Measurements from ENCODE around the gene CPT2.

Gene CPT2

DNA sequence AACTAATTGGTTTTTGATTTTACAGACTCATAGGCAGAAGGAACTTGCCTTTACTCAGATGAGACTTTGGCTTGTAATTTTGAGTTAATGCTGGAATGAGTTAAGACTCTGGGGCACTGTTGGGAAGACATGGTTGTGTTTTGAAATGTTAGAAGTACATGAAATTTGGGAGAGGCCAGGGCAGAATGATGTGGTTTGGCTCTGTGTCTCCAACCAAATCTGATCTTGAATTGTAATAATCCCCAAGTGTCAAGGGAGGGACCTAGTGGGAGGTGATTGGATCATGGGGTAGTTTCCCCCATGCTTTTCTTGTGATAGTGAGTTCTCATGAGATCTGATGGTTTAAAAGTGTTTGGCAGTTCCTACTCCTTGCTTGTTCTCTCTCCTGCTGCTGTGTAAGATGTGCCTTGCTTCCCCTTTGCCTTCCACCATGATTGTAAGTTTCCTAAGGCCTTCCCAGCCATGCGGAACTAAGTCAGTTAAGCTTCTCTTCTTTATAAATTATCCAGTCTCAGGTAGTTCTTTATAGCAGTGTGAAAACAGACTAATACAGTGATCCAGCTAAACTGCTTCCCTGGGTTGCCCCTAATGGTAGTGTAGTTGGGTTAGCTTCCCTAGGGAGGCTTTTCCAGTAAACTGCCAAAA lies 10.2 kb downstream of the CPT2 start:
- ChIA-PET CTCF (no interaction called here), POLR2A (no interaction called here)
- TF ChIP-seq ELF4 (IDR thresholded peaks at IDR 0.05): no peak
- TF ChIP-seq SUZ12 (IDR thresholded peaks at IDR 0.05): no peak
- TF ChIP-seq FOXK2 (IDR thresholded peaks at IDR 0.05): no peak
- TF ChIP-seq ZNF384 (IDR thresholded peaks at IDR 0.05): no peak
- TF ChIP-seq FOXM1 (IDR thresholded peaks at IDR 0.05; ENCODE audit: borderline replicate concordance): no peak
- no peak for DNase-seq (ENCODE audit: extremely low spot score)

- no peak for TF ChIP-seq LEF1 (IDR thresholded peaks at IDR 0.05; ENCODE audit: borderline replicate concordance)
- no peak for TF ChIP-seq ZNF384 (IDR thresholded peaks at IDR 0.05)
- TF ChIP-seq BHLHE40 (IDR thresholded peaks at IDR 0.05; ENCODE audit: borderline replicate concordance): no peak
- no peak for TF ChIP-seq ARNT (IDR thresholded peaks at IDR 0.05)
- TF ChIP-seq TARDBP (IDR thresholded peaks at IDR 0.05): no peak
- no peak for TF ChIP-seq FOXK2 (IDR thresholded peaks at IDR 0.05)
- TF ChIP-seq ELF4 (IDR thresholded peaks at IDR 0.05): no peak
- TF ChIP-seq HDGF (IDR thresholded peaks at IDR 0.05; ENCODE audit: borderline replicate concordance): no peak
- no peak for TF ChIP-seq PKNOX1 (IDR thresholded peaks at IDR 0.05)
- no peak for TF ChIP-seq CTBP1 (IDR thresholded peaks at IDR 0.05; ENCODE audit: borderline replicate concordance)
- TF ChIP-seq SP1 (IDR thresholded peaks at IDR 0.05): no peak
- no peak for TF ChIP-seq NFRKB (IDR thresholded peaks at IDR 0.05)
- CTCF ChIA-PET: no interaction called here
- no peak for DNase-seq (ENCODE audit: extremely low spot score)
- POLR2A ChIA-PET: no interaction called here
These were observed 11.1 kb downstream of the CPT2 start for GRCh38 chr1:53207726-53208125.

- DNase-seq (ENCODE audit: extremely low spot score): no peak
- ChIA-PET POLR2A (no interaction called here), CTCF (no interaction called here)
- TF ChIP-seq ELF4 (IDR thresholded peaks at IDR 0.05) (no peak), CTBP1 (IDR thresholded peaks at IDR 0.05; ENCODE audit: borderline replicate concordance) (no peak), TARDBP (IDR thresholded peaks at IDR 0.05) (no peak), FOXM1 (IDR thresholded peaks at IDR 0.05; ENCODE audit: borderline replicate concordance) (no peak), L3MBTL2 (conservative IDR thresholded peaks at IDR 0.05) (no peak), ARNT (IDR thresholded peaks at IDR 0.05) (no peak), SP1 (IDR thresholded peaks at IDR 0.05) (no peak), SUZ12 (IDR thresholded peaks at IDR 0.05) (no peak), FOXK2 (IDR thresholded peaks at IDR 0.05) (no peak), NFRKB (IDR thresholded peaks at IDR 0.05) (no peak), LEF1 (IDR thresholded peaks at IDR 0.05; ENCODE audit: borderline replicate concordance) (no peak), ZNF384 (IDR thresholded peaks at IDR 0.05) (no peak), HDGF (IDR thresholded peaks at IDR 0.05; ENCODE audit: borderline replicate concordance) (no peak), FOXA1 (IDR thresholded peaks at IDR 0.05) (no peak), BHLHE40 (IDR thresholded peaks at IDR 0.05; ENCODE audit: borderline replicate concordance) (no peak), PKNOX1 (IDR thresholded peaks at IDR 0.05) (no peak)
These were observed 13.7 kb downstream of the CPT2 start for GRCh38 chr1:53210352-53210751.

- ChIA-PET CTCF (no interaction called here), POLR2A (no interaction called here)
- no peak for TF ChIP-seq CTBP1 (IDR thresholded peaks at IDR 0.05; ENCODE audit: borderline replicate concordance)
- DNase-seq (ENCODE audit: extremely low spot score): no peak
These were observed 14.3 kb downstream of the CPT2 start for GRCh38 chr1:53210954-53211353.

DNA sequence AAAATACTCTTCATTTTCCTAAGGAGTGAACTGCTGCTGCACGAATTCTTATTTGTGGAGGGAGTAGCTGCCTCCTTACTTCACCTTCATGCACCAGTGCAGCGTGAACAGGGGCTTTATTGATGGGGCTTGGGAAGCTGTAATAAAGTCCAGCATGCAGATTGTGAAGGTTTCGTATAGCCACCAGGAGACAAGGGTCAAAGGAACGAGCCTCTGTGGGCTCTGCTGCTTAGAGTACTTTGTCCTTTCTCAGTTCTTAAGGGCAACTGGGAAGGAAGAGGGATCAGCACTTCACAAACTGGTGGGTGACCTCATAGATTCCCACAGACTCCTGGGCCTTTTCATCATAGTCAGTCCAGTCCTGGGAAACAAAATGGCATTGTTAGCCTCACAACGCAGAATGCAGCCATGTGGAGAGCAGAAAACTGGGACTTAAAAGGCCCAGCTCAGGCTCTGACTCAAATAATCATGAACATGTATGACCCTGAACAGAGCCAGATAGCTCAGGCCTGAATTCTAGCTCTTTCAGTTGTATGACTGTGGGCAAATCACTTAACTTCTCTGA lies 17.8 kb downstream of the CPT2 start:
- CTCF ChIA-PET: interaction anchor here (0.6 kb wide), 1 partner anchor 11 kb away, joined by 4 read pairs; no protein-coding TSS in a partner anchor
- POLR2A ChIA-PET: interaction anchor here (1.0 to 1.8 kb wide), 2 partner anchors 11 to 13 kb away, joined by 3 to 5 read pairs; no protein-coding TSS in a partner anchor
- DNase-seq (ENCODE audit: extremely low spot score): no peak
- no peak for TF ChIP-seq SP1 (IDR thresholded peaks at IDR 0.05)
- TF ChIP-seq FOXA1 (IDR thresholded peaks at IDR 0.05): no peak
- no peak for TF ChIP-seq FOXM1 (IDR thresholded peaks at IDR 0.05; ENCODE audit: borderline replicate concordance)
- TF ChIP-seq ZNF384 (IDR thresholded peaks at IDR 0.05): no peak
- TF ChIP-seq CTBP1 (IDR thresholded peaks at IDR 0.05; ENCODE audit: borderline replicate concordance): no peak
- TF ChIP-seq LEF1 (IDR thresholded peaks at IDR 0.05; ENCODE audit: borderline replicate concordance): no peak

DNA sequence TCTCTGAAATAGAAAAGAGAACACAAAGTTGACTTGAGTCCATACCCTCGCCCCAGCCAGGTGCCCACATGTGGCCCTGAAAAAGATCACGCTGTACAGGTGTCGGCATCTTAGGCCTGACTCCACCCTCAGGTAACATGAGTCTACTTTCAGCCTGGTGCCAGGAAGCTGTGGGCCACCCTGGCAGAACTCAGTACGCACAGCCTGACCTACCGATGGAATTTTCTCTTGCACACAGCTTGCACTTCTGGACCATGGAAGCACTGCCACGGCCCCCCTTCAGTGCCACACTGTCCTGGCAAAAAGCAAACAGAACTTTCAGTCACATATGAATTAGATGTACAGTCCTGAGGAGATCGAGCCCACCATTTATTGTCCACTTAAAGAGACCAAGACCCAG lies 21.6 kb downstream of the CPT2 start:
- DNase-seq (ENCODE audit: extremely low spot score): no peak
- TF ChIP-seq ARNT (IDR thresholded peaks at IDR 0.05): no peak
- TF ChIP-seq TARDBP (IDR thresholded peaks at IDR 0.05): no peak
- no peak for TF ChIP-seq SUZ12 (IDR thresholded peaks at IDR 0.05)
- no peak for TF ChIP-seq SP1 (IDR thresholded peaks at IDR 0.05)
- no peak for TF ChIP-seq FOXK2 (IDR thresholded peaks at IDR 0.05)
- TF ChIP-seq PKNOX1 (IDR thresholded peaks at IDR 0.05): no peak
- ChIA-PET POLR2A (interaction anchor here (1.5 kb wide), 1 partner anchor 16 kb away, joined by 4 read pairs; no protein-coding TSS in a partner anchor), CTCF (no interaction called here)

DNA sequence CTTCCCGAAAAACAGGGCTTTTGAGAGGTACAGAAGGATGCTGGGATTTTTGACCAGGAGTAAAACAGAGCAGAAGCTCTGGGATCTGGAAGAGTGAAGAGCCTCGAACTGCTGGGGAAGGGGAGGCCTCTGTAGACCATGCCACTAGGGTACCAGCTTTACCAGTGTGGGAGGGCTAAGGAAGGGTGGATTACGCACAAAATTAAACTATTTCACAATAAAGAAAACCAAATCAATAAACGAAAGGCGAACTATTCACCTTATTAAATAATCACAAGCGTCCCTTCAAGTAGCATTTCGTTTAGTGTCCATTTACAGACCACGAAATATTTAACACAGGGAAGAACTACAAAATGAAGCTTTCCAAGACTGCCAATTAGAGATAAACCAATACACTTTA lies 23.1 kb downstream of the CPT2 start:
- no peak for DNase-seq (ENCODE audit: extremely low spot score)
- ChIA-PET POLR2A (interaction anchor here (1.8 kb wide), 1 partner anchor 18 kb away, joined by 9 read pairs; the partner anchor contains the start of gene MAGOH), CTCF (no interaction called here)
- TF ChIP-seq HDGF (IDR thresholded peaks at IDR 0.05; ENCODE audit: borderline replicate concordance) (no peak), SUZ12 (IDR thresholded peaks at IDR 0.05) (no peak), FOXA1 (IDR thresholded peaks at IDR 0.05) (no peak), LEF1 (IDR thresholded peaks at IDR 0.05; ENCODE audit: borderline replicate concordance) (no peak), FOXM1 (IDR thresholded peaks at IDR 0.05; ENCODE audit: borderline replicate concordance) (no peak), BHLHE40 (IDR thresholded peaks at IDR 0.05; ENCODE audit: borderline replicate concordance) (no peak), SP1 (IDR thresholded peaks at IDR 0.05) (no peak), CTBP1 (IDR thresholded peaks at IDR 0.05; ENCODE audit: borderline replicate concordance) (no peak), ARNT (IDR thresholded peaks at IDR 0.05) (no peak), PKNOX1 (IDR thresholded peaks at IDR 0.05) (no peak), TARDBP (IDR thresholded peaks at IDR 0.05) (no peak), NFRKB (IDR thresholded peaks at IDR 0.05) (no peak)
